ENCODE data around the gene ECM1. TPM values are rescaled to one million over a fixed set of nuclear protein-coding genes. Genes with fewer than 3 reads are reported as not detected.
A peak's percentile ranks its signal among the peaks of the same experiment; 100 is the strongest.

ECM1 gene
- total RNA-seq, 4 donors from 2014 or later: 17.4 to 32.9 (median 18.6) TPM

DNA sequence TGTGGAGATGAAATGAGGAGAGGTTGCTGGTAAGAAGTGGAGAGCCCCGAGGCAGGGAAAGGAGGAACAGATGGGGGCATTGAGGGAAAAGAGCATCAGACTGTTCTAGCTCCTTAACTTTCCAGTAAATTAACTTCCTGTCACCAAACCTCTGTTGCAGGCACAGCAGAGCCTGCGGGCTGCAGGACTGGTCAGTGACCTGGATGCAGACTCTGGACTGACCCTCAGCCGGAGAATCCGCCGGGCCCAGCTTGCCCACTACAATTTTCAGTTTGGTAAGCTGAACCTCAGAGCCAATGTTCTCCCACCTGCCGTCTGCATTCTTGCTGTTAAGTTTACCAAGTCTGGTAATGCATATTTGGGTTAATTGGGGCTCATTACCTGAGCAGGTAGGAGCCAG lies 2.5 kb upstream of the ECM1 start:
- Histone ChIP-seq H3K36me3 (peaks cover 17 to 64% (median 51%) of the 10 kb centered on the region in 4 donors), H3K4me3 (no peak overlapping the region), H3K9me3 (no peaks in the 10 kb centered on the region), H3K27me3 (no peaks in the 10 kb centered on the region), H3K27ac (replicated peaks in 1 of 4) (no peak overlapping the region), H3K4me1 (peaks cover 4 to 25% (median 22%) of the 10 kb centered on the region in 4 donors)
- WGBS: 86% methylated on average over 6 of the region's 6 CpGs
- no peak for TF ChIP-seq POLR2A (IDR thresholded peaks at IDR 0.05; ENCODE audit: low read depth)
- TF ChIP-seq POLR2AphosphoS5 (IDR thresholded peaks at IDR 0.05): no peak
- TF ChIP-seq EP300 (IDR thresholded peaks at IDR 0.05): no peak
- TF ChIP-seq, protein P1, sequence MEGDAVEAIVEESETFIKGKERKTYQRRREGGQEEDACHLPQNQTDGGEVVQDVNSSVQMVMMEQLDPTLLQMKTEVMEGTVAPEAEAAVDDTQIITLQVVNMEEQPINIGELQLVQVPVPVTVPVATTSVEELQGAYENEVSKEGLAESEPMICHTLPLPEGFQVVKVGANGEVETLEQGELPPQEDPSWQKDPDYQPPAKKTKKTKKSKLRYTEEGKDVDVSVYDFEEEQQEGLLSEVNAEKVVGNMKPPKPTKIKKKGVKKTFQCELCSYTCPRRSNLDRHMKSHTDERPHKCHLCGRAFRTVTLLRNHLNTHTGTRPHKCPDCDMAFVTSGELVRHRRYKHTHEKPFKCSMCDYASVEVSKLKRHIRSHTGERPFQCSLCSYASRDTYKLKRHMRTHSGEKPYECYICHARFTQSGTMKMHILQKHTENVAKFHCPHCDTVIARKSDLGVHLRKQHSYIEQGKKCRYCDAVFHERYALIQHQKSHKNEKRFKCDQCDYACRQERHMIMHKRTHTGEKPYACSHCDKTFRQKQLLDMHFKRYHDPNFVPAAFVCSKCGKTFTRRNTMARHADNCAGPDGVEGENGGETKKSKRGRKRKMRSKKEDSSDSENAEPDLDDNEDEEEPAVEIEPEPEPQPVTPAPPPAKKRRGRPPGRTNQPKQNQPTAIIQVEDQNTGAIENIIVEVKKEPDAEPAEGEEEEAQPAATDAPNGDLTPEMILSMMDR (IDR thresholded peaks at IDR 0.05): no peak
- intact Hi-C loops (cut with DNase I): no loop called here
- DNase-seq (ENCODE audit: extremely low spot score): no peak

GRCh38 chr1:150508982-150509381 lies 1.1 kb downstream of the ECM1 start:
- H3K4me1 ChIP-seq: peaks cover 4 to 25% (median 22%) of the 10 kb centered on the region in 4 donors
- H3K36me3 ChIP-seq: peaks cover 17 to 55% (median 51%) of the 10 kb centered on the region in 4 donors
- peak overlapping the region in 3 of 4 donors; percentile 17 to 67 (median 57) for H3K27ac ChIP-seq (replicated peaks in 1 of 4)
- WGBS: 75% methylated on average over 4 of the region's 4 CpGs
- no peak for TF ChIP-seq EP300 (IDR thresholded peaks at IDR 0.05)
- TF ChIP-seq, protein P1 (IDR thresholded peaks at IDR 0.05): no peak
- H3K4me3 ChIP-seq: peak overlapping the region in 2 of 4 donors; percentile 0 to 35
- intact Hi-C loops (cut with DNase I): no loop called here
- DNase-seq (ENCODE audit: extremely low spot score): no peak
- H3K9me3 ChIP-seq: no peaks in the 10 kb centered on the region
- no peaks in the 10 kb centered on the region for H3K27me3 ChIP-seq

DNA sequence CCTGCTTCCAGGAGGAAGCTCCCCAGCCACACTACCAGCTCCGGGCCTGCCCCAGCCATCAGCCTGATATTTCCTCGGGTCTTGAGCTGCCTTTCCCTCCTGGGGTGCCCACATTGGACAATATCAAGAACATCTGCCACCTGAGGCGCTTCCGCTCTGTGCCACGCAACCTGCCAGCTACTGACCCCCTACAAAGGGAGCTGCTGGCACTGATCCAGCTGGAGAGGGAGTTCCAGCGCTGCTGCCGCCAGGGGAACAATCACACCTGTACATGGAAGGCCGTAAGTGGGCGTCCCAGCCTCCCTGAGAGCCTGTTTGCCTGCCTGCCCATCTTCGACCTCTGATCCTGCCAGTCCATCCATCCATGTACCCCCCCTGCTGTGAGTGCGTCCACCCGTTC lies 3.6 kb downstream of the ECM1 start:
- no peaks in the 10 kb centered on the region for H3K27me3 ChIP-seq
- WGBS: 96% methylated on average over 11 of the region's 12 CpGs
- H3K9me3 ChIP-seq: no peaks in the 10 kb centered on the region
- intact Hi-C loops (cut with DNase I): loop anchor here (5.0 kb wide), 1 partner anchor 39 kb away; no protein-coding TSS in a partner anchor
- no peak overlapping the region for H3K27ac ChIP-seq (replicated peaks in 1 of 4)
- peaks cover 16 to 44% (median 42%) of the 10 kb centered on the region in 4 donors for H3K4me1 ChIP-seq
- H3K36me3 ChIP-seq: peaks cover 0 to 30% (median 26%) of the 10 kb centered on the region in 4 donors
- no peak for DNase-seq (ENCODE audit: extremely low spot score)
- TF ChIP-seq POLR2A (IDR thresholded peaks at IDR 0.05; ENCODE audit: low read depth) (no peak), POLR2AphosphoS5 (IDR thresholded peaks at IDR 0.05) (no peak), EP300 (IDR thresholded peaks at IDR 0.05) (no peak)
- TF ChIP-seq, protein P1 (IDR thresholded peaks at IDR 0.05): no peak
- no peak overlapping the region for H3K4me3 ChIP-seq

- 95% methylated on average over 17 of the region's 17 CpGs for WGBS
- Histone ChIP-seq H3K9me3 (no peaks in the 10 kb centered on the region), H3K27ac (replicated peaks in 1 of 4) (no peak overlapping the region), H3K4me3 (no peak overlapping the region), H3K4me1 (peaks cover 16 to 50% (median 48%) of the 10 kb centered on the region in 4 donors), H3K36me3 (peaks cover 0 to 25% (median 20%) of the 10 kb centered on the region in 4 donors), H3K27me3 (no peaks in the 10 kb centered on the region)
- DNase-seq (ENCODE audit: extremely low spot score): no peak
- intact Hi-C loops (cut with DNase I): loop anchor here (5.0 kb wide), 1 partner anchor 40 kb away; no protein-coding TSS in a partner anchor
- TF ChIP-seq, protein P1 (IDR thresholded peaks at IDR 0.05): no peak
- TF ChIP-seq POLR2AphosphoS5 (IDR thresholded peaks at IDR 0.05) (no peak), EP300 (IDR thresholded peaks at IDR 0.05) (no peak), POLR2A (IDR thresholded peaks at IDR 0.05; ENCODE audit: low read depth) (no peak)
Observed at GRCh38 chr1:150511985-150512660, 4.2 kb downstream of the ECM1 start.
